MM.1S (cell line): ENCODE data around the gene HAND1.

Experiments used
- DNase-seq: peaks from one replicate; pipeline ENCODE4 v3.0.0-alpha.2; 2015
- H2AFZ ChIP-seq: fragments of 300-600 bp; sonication (generic); 2 replicates; pipeline ENCODE4 v1.6.0; 2016; ENCODE audit warnings: antibody characterized with exemption, low read length
- H3F3A ChIP-seq: fragments of 300-600 bp; sonication (generic); 2 replicates; pipeline ENCODE4 v1.6.1; 2016; ENCODE audit warnings: mild to moderate bottlenecking, antibody characterized with exemption, low read length, moderate library complexity, mixed read lengths; ENCODE audit not compliant: insufficient read depth
- H3K27ac ChIP-seq: fragments of 300-600 bp; sonication (generic); 2 replicates; pipeline ENCODE4 v1.5.1; 2016; ENCODE audit warnings: mild to moderate bottlenecking, low read length
- H3K27me3 ChIP-seq: fragments of 300-600 bp; sonication (generic); replicated peaks from 2 replicates; pipeline ENCODE4 v1.6.0; 2016; ENCODE audit warnings: low read length; ENCODE audit not compliant: insufficient read depth
- H3K36me3 ChIP-seq: fragments of 300-600 bp; sonication (generic); replicated peaks from 2 replicates; pipeline ENCODE4 v1.6.1; 2016; ENCODE audit warnings: mild to moderate bottlenecking, low read length, mixed read lengths; ENCODE audit not compliant: insufficient read depth
- H3K4me1 ChIP-seq: fragments of 300-600 bp; sonication (generic); 2 replicates; pipeline ENCODE4 v1.6.1; 2016; ENCODE audit warnings: low read length, mixed read lengths
- H3K4me2 ChIP-seq: fragments of 300-600 bp; sonication (generic); 2 replicates; pipeline ENCODE4 v1.6.0; 2016; ENCODE audit warnings: low read depth, low read length
- H3K4me3 ChIP-seq: fragments of 300-600 bp; sonication (generic); 2 replicates; pipeline ENCODE4 v1.5.1; 2016; ENCODE audit warnings: low read length, mixed read lengths
- H3K79me2 ChIP-seq: fragments of 300-600 bp; sonication (generic); 2 replicates; pipeline ENCODE4 v1.6.1; 2016; ENCODE audit warnings: mixed run types, low read length, mixed read lengths
- H3K9ac ChIP-seq: fragments of 300-600 bp; sonication (generic); 2 replicates; pipeline ENCODE4 v1.6.1; 2016; ENCODE audit warnings: low read length, mixed read lengths
- H3K9me2 ChIP-seq: fragments of 300-600 bp; sonication (generic); replicated peaks from 2 replicates; pipeline ENCODE4 v1.6.1; 2016; ENCODE audit warnings: mild to moderate bottlenecking, low read length, mixed read lengths; ENCODE audit not compliant: insufficient read depth
- H3K9me3 ChIP-seq: fragments of 300-600 bp; sonication (generic); replicated peaks from 2 replicates; pipeline ENCODE4 v1.6.1; 2016; ENCODE audit warnings: mild to moderate bottlenecking, low read length, mixed read lengths; ENCODE audit not compliant: insufficient read depth
- H4K20me1 ChIP-seq: fragments of 300-600 bp; sonication (generic); 2 replicates; pipeline ENCODE4 v1.6.1; 2016; ENCODE audit warnings: mild to moderate bottlenecking, low read length, moderate library complexity, mixed read lengths; ENCODE audit not compliant: insufficient read depth
- EZH2 ChIP-seq: fragments of 300-600 bp; sonication (generic); optimal IDR thresholded peaks from 2 replicates; pipeline ENCODE3; 2017; ENCODE audit warnings: low read depth, mild to moderate bottlenecking, antibody characterized with exemption, low read length, mixed read lengths
- EZH2phosphoT487 ChIP-seq: fragments of 300-600 bp; sonication (generic); IDR thresholded peaks from 2 replicates; pipeline ENCODE4 v1.6.1; 2018; ENCODE audit warnings: antibody characterized with exemption, low read length
- TF ChIP-seq, protein P1 (sequence below): fragments of 300-600 bp; sonication (generic); IDR thresholded peaks from 2 replicates; pipeline ENCODE4 v1.5.1; 2016; ENCODE audit warnings: antibody characterized with exemption, low read length, mixed read lengths

HAND1 gene

DNA sequence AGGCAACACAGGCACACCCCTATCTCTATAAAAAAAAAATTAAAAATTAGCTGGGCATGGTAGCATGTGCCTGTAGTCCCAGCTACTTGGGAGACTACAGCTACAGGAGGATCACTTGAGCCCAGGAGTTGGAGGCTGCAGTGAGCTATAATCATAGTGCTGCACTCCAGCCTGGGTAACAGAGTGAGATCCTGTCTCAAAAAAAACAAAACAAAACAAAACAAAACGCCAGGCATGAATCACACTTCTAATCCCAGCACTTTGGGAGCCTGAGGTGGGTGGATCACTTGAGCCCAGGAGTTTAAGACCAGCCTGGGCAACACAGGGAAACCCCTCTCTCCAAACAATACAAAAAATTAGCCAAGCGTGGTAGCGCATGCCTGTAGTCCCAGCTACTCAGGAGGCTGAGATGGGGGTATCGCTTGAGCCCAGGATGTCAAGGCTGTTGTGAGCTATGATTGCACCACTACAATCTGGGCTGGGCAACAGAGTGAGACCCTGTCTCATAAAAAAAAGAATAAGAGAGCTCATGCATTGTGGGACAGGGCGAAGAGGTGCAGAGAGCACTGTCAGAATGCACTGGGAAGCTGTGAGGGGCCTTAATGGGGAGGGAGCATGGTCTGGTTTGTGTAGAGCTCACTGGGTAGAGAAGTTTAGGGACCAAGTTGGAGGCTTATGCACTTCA, 40.6 kb downstream of the HAND1 start:
- Histone ChIP-seq H3K36me3 (0 out of 2 replicates have a peak, but pooled peaks cover 4% of the 10 kb centered on the region), H3K27ac (no peak overlapping the region), H3K27me3 (no peaks in the 10 kb centered on the region), H3K4me2 (no peak overlapping the region), H2AFZ (no peak overlapping the region), H3K9ac (no peak overlapping the region), H3K4me3 (no peak overlapping the region), H3F3A (no peaks in the 10 kb centered on the region), H3K79me2 (no peaks in the 10 kb centered on the region), H3K9me3 (no peaks in the 10 kb centered on the region), H4K20me1 (no peaks in the 10 kb centered on the region), H3K9me2 (no peaks in the 10 kb centered on the region), H3K4me1 (no peaks in the 10 kb centered on the region)
- DNase-seq: no peak
- TF ChIP-seq EZH2 (no peak), EZH2phosphoT487 (no peak)
- TF ChIP-seq, protein P1, sequence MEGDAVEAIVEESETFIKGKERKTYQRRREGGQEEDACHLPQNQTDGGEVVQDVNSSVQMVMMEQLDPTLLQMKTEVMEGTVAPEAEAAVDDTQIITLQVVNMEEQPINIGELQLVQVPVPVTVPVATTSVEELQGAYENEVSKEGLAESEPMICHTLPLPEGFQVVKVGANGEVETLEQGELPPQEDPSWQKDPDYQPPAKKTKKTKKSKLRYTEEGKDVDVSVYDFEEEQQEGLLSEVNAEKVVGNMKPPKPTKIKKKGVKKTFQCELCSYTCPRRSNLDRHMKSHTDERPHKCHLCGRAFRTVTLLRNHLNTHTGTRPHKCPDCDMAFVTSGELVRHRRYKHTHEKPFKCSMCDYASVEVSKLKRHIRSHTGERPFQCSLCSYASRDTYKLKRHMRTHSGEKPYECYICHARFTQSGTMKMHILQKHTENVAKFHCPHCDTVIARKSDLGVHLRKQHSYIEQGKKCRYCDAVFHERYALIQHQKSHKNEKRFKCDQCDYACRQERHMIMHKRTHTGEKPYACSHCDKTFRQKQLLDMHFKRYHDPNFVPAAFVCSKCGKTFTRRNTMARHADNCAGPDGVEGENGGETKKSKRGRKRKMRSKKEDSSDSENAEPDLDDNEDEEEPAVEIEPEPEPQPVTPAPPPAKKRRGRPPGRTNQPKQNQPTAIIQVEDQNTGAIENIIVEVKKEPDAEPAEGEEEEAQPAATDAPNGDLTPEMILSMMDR: no peak

DNA sequence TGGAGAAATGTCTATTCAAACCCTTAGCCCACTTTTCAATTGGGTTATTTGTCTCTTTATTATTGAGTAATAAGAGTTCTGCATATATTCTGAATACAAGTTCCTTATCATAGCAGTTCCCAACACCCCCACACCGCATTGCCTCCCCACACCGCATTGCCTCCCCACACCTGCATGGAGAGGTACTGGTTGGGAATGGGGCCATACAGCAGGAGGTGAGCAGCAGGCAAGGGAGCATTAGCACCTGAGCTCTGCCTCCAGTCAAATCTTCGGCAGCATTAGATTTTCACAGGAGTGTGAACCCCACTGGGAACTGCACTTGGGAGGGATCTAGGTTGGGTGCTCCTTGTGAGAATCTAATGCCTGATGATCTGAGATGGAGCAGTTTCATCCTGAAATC, 42.8 kb downstream of the HAND1 start:
- no peak overlapping the region for H3K4me3 ChIP-seq
- H3F3A ChIP-seq: no peaks in the 10 kb centered on the region
- no peaks in the 10 kb centered on the region for H3K27me3 ChIP-seq
- H3K9me3 ChIP-seq: no peaks in the 10 kb centered on the region
- H3K4me2 ChIP-seq: no peak overlapping the region
- no peak overlapping the region for H2AFZ ChIP-seq
- no peak for TF ChIP-seq EZH2
- TF ChIP-seq EZH2phosphoT487: no peak
- TF ChIP-seq, protein P1: no peak
- H3K9me2 ChIP-seq: no peaks in the 10 kb centered on the region
- H3K9ac ChIP-seq: no peak overlapping the region
- H3K36me3 ChIP-seq: 0 out of 2 replicates have a peak, but pooled peaks cover 4% of the 10 kb centered on the region
- no peaks in the 10 kb centered on the region for H3K4me1 ChIP-seq
- no peaks in the 10 kb centered on the region for H3K79me2 ChIP-seq
- H4K20me1 ChIP-seq: no peaks in the 10 kb centered on the region
- no peak for DNase-seq
- no peak overlapping the region for H3K27ac ChIP-seq

DNA sequence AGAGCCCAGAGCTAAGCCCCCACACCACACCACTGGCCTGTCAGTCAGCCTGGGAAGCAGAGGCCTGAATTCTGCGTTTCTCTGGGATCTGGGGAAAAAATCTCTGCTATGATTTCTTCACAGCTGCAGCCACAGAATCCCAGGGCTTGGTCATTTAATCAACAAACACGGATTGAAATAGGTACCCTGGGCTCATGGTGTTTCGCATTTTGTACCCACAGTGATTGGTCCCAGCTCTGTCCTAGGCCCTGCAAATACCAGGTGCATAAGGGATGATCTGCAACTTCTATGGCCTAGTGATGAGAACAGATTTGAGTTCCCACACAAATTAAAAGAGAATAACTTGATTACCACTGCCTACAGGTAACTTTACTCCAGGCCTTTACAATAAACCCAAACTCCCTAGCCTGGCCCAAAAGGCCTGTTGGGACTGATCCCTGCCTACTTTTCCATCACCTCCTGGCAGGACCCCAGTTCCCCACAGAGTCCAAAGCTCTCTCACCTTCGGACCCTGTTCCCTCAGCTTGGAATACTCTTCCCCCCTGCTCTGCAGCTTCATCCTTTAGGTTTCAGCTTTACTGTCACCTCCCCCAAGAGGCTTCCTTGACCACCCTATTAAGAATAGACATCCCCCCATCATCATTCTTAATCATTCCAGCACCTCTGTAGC, 46.9 kb downstream of the HAND1 start:
- TF ChIP-seq, protein P1: no peak
- TF ChIP-seq EZH2phosphoT487: no peak
- TF ChIP-seq EZH2: no peak
- H4K20me1 ChIP-seq: no peaks in the 10 kb centered on the region
- no peaks in the 10 kb centered on the region for H3K4me1 ChIP-seq
- no peak overlapping the region for H2AFZ ChIP-seq
- no peak overlapping the region for H3K4me2 ChIP-seq
- no peaks in the 10 kb centered on the region for H3K9me3 ChIP-seq
- no peaks in the 10 kb centered on the region for H3F3A ChIP-seq
- no peaks in the 10 kb centered on the region for H3K9me2 ChIP-seq
- no peak overlapping the region for H3K27ac ChIP-seq
- H3K27me3 ChIP-seq: no peaks in the 10 kb centered on the region
- no peak overlapping the region for H3K4me3 ChIP-seq
- DNase-seq: no peak
- H3K79me2 ChIP-seq: no peaks in the 10 kb centered on the region
- H3K9ac ChIP-seq: no peak overlapping the region
- H3K36me3 ChIP-seq: no peaks in the 10 kb centered on the region
